Measurements from ENCODE around the gene CD151. TPM values are rescaled to one million over a fixed set of nuclear protein-coding genes. Genes with fewer than 3 reads are reported as not detected.

CD151 gene
- polyA plus RNA-seq, 1 of the 3 experiments (the other 2 are of a cell fraction), result 922 TPM

GRCh38 chr11:791658-792534, 40.9 kb upstream of the CD151 start:
- POLR2A ChIA-PET, result no interaction called here
- Histone ChIP-seq H3K9me3 (no peaks in the 10 kb centered on the region), H3K27me3 (ENCODE audit: insufficient read depth) (no peaks in the 10 kb centered on the region)

More at GRCh38 chr11:791658-792534, 40.9 kb upstream of the CD151 start:
- CTCF ChIA-PET, result interaction anchor here (6.3 kb wide), 1 partner anchor 8 kb away, joined by 43 read pairs; no protein-coding TSS in a partner anchor
- no peak for DNase-seq
- 95% methylated on average over 23 of the region's 49 CpGs for WGBS (ENCODE audit: low lambda C conversion rate)
- TF ChIP-seq GATA2 (CRISPR knock-in tag; IDR thresholded peaks at IDR 0.05) (no peak), TCF12 (IDR thresholded peaks at IDR 0.05) (no peak), MEF2A (IDR thresholded peaks at IDR 0.05; ENCODE audit: borderline replicate concordance, low read depth) (no peak), RFX5 (IDR thresholded peaks at IDR 0.05; ENCODE audit: low read length) (no peak), USF2 (IDR thresholded peaks at IDR 0.05; ENCODE audit: borderline replicate concordance, low read depth, low read length) (no peak), RXRA (IDR thresholded peaks at IDR 0.05; ENCODE audit: borderline replicate concordance, low read depth) (no peak), NRF1 (IDR thresholded peaks at IDR 0.05; ENCODE audit: low read depth, low read length) (no peak), EP300 (IDR thresholded peaks at IDR 0.05; ENCODE audit: borderline replicate concordance in 1 of 2, low read depth in 1 of 2, low read length in 1 of 2) (no peak), SMC3 (IDR thresholded peaks at IDR 0.05; ENCODE audit: low read depth, low read length) (no peak), YY1 (IDR thresholded peaks at IDR 0.05; ENCODE audit: low read depth) (no peak), ZBTB33 (IDR thresholded peaks at IDR 0.05; ENCODE audit: borderline replicate concordance, low read depth) (no peak), MXI1 (IDR thresholded peaks at IDR 0.05; ENCODE audit: low read depth, low read length) (no peak), MAX (IDR thresholded peaks at IDR 0.05; ENCODE audit: low read depth) (no peak), GABPA (IDR thresholded peaks at IDR 0.05; ENCODE audit: low read depth) (no peak), IRF3 (IDR thresholded peaks at IDR 0.05; ENCODE audit: low read depth, low read length) (no peak), POLR2AphosphoS5 (IDR thresholded peaks at IDR 0.05; ENCODE audit: low read depth, low read length) (no peak), SIN3A (IDR thresholded peaks at IDR 0.05; ENCODE audit: borderline replicate concordance, low read depth, low read length) (no peak), EZH2phosphoT487 (IDR thresholded peaks at IDR 0.05; ENCODE audit: borderline replicate concordance, low read depth) (no peak), NFIC (IDR thresholded peaks at IDR 0.05; ENCODE audit: borderline replicate concordance) (no peak)
- no peaks in the 10 kb centered on the region for H3K9me2 ChIP-seq
- peaks cover 0 to 32% of the 10 kb centered on the region in 2 experiments for H3K36me3 ChIP-seq (replicated peaks in 1 of 2; ENCODE audit: control insufficient read depth in 1 of 2, insufficient read depth in 2 of 2, low read length in 1 of 2)
- no peak overlapping the region for H3K4me2 ChIP-seq
- H3K9ac ChIP-seq, result no peak overlapping the region
- H2AFZ ChIP-seq (ENCODE audit: low read depth), result no peak overlapping the region
- H4K20me1 ChIP-seq (ENCODE audit: insufficient read depth), result no peaks in the 10 kb centered on the region
- H3F3A ChIP-seq (replicated peaks; ENCODE audit: insufficient read depth), result peaks cover 10% of the 10 kb centered on the region
- peaks cover 6 to 46% of the 10 kb centered on the region in 2 experiments; a peak in 2 of 4 replicates for H3K4me1 ChIP-seq (ENCODE audit: control insufficient read depth in 1 of 2, insufficient read depth in 2 of 2, low read depth in 1 of 2, low read length in 1 of 2)
- H3K79me2 ChIP-seq (ENCODE audit: insufficient read depth), result peaks cover 18% of the 10 kb centered on the region
- no peak overlapping the region for H3K4me3 ChIP-seq (ENCODE audit: low read depth in 2 of 2, low read length in 1 of 2)
- H3K27ac ChIP-seq (ENCODE audit: low read depth in 2 of 2, low read length in 1 of 2), result no peak overlapping the region

Data from SK-N-SH (cell line).